ENCODE data around the gene S100A7A.

S100A7A gene

DNA sequence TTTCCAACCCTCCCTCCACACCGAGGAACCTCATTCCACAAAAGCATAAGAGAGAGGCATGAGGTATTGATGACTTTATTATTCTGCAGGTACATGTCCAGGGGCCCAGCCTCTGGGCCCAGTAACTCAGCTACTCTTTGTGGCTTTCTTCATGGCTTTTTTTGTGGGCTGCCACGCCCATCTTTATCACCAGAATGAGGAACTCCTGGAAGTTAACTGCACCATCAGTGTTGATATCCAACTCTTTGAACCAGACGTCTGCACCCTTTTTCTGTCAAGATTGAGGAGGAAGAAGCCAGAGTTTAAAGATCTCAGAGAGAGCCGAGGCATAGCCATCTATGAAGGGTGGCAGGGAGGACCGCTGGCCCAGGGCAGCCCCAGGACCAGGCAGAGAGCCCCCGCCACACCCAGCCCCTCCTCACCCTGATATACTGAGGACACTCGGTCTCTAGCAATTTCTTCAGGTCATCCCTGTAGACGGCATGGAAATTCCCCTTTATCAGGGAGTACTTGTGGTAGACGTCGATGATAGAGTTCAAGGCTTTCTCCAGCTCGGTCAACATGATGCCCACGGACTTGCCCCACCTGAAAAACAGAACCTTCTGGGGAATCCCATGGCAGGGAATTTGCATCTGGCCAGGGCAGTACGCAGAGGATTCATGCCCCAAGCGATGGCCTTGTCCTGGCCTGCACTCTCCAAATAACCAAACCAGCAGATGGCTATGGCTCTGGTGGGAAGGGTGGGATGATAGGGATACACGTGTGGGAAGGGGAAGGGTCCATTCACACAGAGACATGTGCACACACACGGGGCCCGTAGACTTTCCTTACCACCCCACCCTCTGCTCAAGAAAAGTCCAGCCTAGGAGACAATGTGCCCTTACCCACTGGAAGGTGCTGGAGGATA lies 26.1 kb upstream of the S100A7A start:
- Mint-ChIP-seq H3K27me3 (peaks cover 3% of the 10 kb centered on the region), H3K9me3 (ENCODE audit: low read depth) (no peaks in the 10 kb centered on the region), H3K27ac (no peak overlapping the region), H3K4me1 (ENCODE audit: low read depth) (no peaks in the 10 kb centered on the region), H3K4me3 (no peak overlapping the region), H3K36me3 (no peaks in the 10 kb centered on the region)

DNA sequence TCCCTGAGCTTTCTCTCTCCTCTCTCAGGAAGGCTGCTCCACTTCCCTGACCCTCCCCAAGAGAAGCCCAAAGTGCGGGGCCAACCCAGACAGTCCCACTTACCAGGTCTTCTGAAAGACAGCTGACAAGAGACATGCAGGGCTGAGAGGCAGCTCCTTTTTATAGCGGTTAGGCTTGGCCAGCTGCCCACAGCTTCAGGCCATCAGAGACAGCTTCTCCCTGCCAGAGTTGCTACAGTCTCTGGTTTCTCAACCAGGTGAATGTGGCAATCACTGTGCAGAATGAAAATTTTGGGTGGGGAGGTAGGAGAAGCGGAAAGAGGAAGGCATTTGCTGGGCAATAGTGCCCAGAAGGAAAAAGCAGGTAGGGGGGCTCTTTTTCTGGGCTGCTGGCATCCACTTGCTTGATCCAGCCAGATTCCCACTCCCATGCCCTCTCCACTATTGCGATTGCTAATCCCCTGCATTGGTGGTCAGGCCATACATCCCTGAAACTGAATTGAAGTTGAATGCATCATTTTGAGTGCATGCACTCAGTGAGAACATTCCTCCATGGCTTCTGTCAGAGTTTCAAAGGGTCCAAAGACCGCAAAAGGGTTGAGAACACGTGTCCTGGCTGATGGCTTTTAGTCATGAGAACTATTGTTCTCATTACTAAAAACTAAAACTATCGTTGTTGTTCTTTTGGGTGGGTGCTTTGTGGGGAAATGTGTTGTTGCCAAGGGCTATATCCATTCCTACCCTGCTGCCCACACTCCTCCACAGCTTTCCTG lies 25.2 kb upstream of the S100A7A start, which contains the start of gene S100A8:
TSS of gene S100A8 (minus strand) at position 136 of the 773 bp plus-strand sequence. CDS start 538 bp downstream, outside the sequence.
- H3K4me3 Mint-ChIP-seq, result no peak within 1 kb of the TSS
- H3K9me3 Mint-ChIP-seq (ENCODE audit: low read depth), result no peaks in the 10 kb centered on the region
- no peaks in the 10 kb centered on the region for H3K36me3 Mint-ChIP-seq
- peaks cover 8% of the 10 kb centered on the region for H3K27me3 Mint-ChIP-seq
- no peak within 1 kb of the TSS for H3K27ac Mint-ChIP-seq
- no peaks in the 10 kb centered on the region for H3K4me1 Mint-ChIP-seq (ENCODE audit: low read depth)

DNA sequence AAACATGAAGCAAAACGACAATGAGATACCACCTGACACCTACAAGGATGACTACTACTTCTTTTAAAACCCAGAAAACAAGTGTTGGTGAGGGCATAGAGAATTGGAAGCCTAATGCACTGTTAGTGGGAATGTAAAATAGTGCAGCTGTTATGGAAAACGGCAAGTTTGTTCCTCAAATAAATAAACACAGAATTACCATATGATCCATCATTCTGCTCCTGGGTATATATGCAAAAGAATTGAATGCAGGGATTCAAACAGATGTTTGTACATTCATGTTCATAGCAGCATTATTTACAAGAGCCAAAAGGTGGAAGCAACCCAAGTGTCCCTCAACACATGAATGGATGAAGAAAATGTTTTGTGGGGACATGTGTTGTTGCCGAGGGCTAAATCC lies 24.1 kb upstream of the S100A7A start:
- no peaks in the 10 kb centered on the region for H3K9me3 Mint-ChIP-seq (ENCODE audit: low read depth)
- no peak overlapping the region for H3K27ac Mint-ChIP-seq
- peaks cover 8% of the 10 kb centered on the region for H3K27me3 Mint-ChIP-seq
- no peak overlapping the region for H3K4me3 Mint-ChIP-seq
- no peaks in the 10 kb centered on the region for H3K4me1 Mint-ChIP-seq (ENCODE audit: low read depth)
- H3K36me3 Mint-ChIP-seq, result no peaks in the 10 kb centered on the region

DNA sequence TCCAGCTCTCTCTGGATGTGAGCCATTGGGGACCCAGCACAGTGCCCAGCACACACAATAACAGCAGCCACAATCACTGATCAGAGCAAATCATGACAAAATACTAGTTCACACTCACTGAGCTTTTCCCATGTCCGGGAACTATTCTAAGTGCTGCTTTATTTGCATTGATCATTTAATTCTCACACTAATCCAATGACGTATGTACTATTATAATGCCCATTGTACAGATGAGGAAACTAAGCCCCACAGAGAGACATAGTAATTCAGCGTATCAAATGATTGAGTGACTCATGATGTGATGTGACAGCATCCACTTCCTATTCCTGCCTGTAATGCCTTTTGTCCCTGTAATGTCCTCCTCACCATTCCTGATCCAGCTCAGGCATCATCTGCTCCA lies 23.5 kb upstream of the S100A7A start:
- H3K27me3 Mint-ChIP-seq, result peaks cover 8% of the 10 kb centered on the region
- H3K27ac Mint-ChIP-seq, result no peak overlapping the region

DNA sequence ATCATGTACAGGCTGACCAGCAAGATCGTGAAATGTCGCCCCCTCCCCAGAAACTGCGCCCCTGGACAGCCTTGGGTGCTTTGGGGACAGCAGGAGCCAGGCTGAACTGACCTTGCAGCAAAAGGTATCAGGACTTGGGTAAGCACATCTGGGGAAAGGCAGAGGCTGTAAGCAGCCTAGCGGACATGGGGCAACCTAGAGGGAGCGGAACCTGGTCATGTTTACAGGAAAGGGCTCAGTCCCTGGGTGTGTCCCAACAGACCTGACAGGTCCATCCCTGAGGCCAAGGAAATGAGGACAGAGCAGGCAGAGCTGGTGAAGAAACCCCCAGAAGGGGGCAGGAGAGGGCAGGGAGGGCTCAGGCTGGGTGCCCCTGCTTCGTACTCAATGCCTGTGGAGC lies 22.4 kb upstream of the S100A7A start:
- no peak overlapping the region for H3K27ac Mint-ChIP-seq
- H3K36me3 Mint-ChIP-seq, result no peaks in the 10 kb centered on the region
- H3K27me3 Mint-ChIP-seq, result peaks cover 8% of the 10 kb centered on the region
- no peaks in the 10 kb centered on the region for H3K4me1 Mint-ChIP-seq (ENCODE audit: low read depth)
- no peak overlapping the region for H3K4me3 Mint-ChIP-seq
- no peaks in the 10 kb centered on the region for H3K9me3 Mint-ChIP-seq (ENCODE audit: low read depth)

More for the DNA sequence above, 23.5 kb upstream of the S100A7A start:
- H3K4me1 Mint-ChIP-seq (ENCODE audit: low read depth), result no peaks in the 10 kb centered on the region
- H3K4me3 Mint-ChIP-seq, result no peak overlapping the region
- no peaks in the 10 kb centered on the region for H3K9me3 Mint-ChIP-seq (ENCODE audit: low read depth)
- no peaks in the 10 kb centered on the region for H3K36me3 Mint-ChIP-seq

DNA sequence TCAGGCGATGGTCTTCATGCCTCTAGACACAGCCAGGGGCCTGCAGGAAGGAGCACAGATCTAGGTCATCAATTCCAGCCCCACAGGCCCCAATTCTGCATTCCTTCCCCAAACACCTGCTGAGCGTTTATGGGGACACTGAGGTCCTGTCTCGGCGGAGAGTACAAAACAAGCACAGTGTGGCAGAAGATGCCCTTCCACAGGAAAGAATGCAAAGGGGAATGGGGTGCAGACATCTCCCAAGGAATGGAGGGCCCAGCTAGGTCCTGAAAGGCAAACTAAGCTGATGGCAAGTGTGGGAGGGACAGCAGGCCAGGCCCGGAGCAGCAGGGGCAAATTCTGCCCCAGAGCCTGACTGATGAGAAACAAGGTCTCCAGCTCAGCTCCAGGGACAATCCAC lies 21.9 kb upstream of the S100A7A start:
- Mint-ChIP-seq H3K27me3 (peaks cover 8% of the 10 kb centered on the region), H3K36me3 (no peaks in the 10 kb centered on the region), H3K9me3 (ENCODE audit: low read depth) (no peaks in the 10 kb centered on the region), H3K4me3 (no peak overlapping the region), H3K27ac (no peak overlapping the region), H3K4me1 (ENCODE audit: low read depth) (no peaks in the 10 kb centered on the region)

DNA sequence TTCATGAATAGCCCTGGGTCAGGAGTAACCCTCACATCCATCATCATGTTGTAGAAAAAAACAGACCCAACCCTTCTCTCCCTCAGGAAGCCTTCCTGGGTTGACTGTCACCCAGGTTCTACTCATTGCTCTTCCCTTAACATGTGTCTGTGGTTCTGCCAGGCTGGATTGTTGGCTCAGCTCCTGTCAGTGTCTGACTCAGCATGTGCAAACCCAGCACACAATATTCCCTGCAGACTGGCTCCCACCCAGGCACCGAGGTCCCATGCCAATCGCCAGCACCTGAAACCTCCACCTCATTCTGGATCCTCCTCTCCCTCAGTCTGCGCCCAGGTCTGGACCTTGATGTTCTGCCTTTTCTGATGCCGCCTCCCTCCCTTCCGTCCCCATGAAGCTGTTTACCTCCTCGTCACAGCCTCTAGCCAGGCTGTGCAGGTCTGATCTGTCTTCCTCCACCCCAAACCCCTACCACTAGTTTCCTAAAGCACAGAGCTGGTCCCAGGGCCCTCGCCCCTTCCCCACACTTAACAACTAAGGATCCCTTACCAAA lies 21.1 kb upstream of the S100A7A start:
- H3K4me1 Mint-ChIP-seq (ENCODE audit: low read depth), result no peaks in the 10 kb centered on the region
- H3K36me3 Mint-ChIP-seq, result no peaks in the 10 kb centered on the region
- no peak overlapping the region for H3K4me3 Mint-ChIP-seq
- H3K9me3 Mint-ChIP-seq (ENCODE audit: low read depth), result no peaks in the 10 kb centered on the region
- no peak overlapping the region for H3K27ac Mint-ChIP-seq
- peaks cover 8% of the 10 kb centered on the region for H3K27me3 Mint-ChIP-seq

DNA sequence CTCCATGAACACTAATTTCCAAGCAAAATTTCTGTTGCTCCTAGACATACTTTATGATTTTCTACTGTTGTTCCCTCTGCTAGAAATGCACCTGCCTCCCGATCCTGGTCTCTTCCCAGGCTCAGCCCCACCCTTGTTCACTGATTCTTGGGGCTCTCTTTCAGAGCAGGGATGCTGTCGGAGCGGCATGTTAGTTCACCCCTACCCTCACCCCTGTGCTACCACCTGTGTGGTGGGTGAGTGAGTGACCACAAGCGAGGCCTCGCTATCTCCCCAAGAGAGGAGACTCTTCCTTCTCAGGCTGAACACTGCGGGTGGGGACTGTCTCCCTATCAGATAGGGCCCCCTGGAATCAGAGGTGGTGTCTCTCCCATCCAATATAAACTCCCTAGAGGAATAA lies 20.5 kb upstream of the S100A7A start:
- no peak overlapping the region for H3K27ac Mint-ChIP-seq
- H3K9me3 Mint-ChIP-seq (ENCODE audit: low read depth), result no peaks in the 10 kb centered on the region

DNA sequence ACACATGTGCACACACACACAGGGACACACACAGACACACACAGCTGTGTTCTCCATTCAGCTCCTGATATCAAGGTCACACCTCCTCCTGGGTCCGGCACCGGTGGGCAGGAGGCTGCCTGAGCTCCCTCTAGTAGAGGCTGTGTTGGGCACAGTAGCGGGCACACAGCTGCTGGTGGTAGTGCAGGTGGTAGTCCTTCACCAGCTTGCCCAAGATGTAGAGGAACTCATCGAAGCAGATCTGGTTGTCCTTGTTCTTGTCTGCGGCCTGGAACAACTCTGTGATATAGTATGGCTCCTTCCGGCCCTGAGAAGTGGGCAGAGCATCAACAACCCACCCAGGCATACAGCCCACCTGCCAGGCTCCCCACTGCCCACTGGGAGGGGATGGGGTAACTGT lies 19.9 kb upstream of the S100A7A start:
- Mint-ChIP-seq H3K27me3 (peaks cover 8% of the 10 kb centered on the region), H3K4me3 (no peak overlapping the region), H3K27ac (no peak overlapping the region), H3K9me3 (ENCODE audit: low read depth) (no peaks in the 10 kb centered on the region), H3K36me3 (no peaks in the 10 kb centered on the region), H3K4me1 (ENCODE audit: low read depth) (no peaks in the 10 kb centered on the region)

More for the DNA sequence above, 20.5 kb upstream of the S100A7A start:
- H3K27me3 Mint-ChIP-seq, result peaks cover 8% of the 10 kb centered on the region
- H3K4me1 Mint-ChIP-seq (ENCODE audit: low read depth), result no peaks in the 10 kb centered on the region
- no peaks in the 10 kb centered on the region for H3K36me3 Mint-ChIP-seq
- H3K4me3 Mint-ChIP-seq, result no peak overlapping the region

DNA sequence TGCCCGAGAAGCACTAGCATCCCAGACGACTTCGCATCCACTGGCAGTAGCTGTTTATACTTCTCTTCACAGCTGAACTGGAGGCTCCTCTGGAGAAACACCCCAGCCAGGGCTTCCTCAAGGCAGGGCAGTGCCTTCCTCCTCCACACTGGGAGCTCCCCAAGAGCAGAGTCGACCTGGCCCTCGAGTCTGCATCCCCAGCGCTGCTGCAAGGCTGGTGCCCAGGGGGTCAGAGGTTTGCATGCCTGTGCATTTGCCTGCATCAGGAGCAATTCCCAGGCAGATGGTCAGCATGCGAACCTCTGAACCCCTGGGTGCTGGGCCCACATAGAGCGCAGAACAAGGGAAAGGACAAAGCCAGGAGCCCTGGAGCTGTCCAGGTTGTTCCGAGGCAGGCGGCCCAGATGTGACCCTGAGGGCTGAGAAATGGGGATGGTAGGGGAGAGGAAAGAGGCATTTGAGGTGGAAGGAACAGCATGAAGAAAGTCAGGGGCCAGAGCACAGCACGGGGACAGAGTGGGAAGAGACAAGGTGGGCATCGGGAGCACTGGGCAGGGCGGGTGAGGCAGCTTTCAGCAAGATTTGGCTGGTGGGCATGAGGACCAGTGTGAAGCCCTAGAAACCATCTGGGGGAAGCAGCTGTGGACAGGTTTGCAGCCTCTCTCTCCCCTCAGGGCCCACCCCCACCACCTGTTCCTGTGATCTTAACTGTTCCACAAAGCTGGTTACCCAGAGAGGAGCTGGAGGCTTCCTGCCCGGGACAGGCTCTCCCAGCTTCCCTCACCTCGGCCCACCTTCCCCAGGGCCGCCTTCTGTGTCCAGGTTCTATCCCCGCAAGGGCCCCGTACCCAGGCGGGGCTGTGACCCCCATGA lies 19.0 kb upstream of the S100A7A start:
- Mint-ChIP-seq H3K9me3 (ENCODE audit: low read depth) (no peaks in the 10 kb centered on the region), H3K36me3 (no peaks in the 10 kb centered on the region), H3K4me3 (no peak overlapping the region), H3K4me1 (ENCODE audit: low read depth) (no peaks in the 10 kb centered on the region), H3K27ac (no peak overlapping the region), H3K27me3 (peaks cover 8% of the 10 kb centered on the region)

DNA sequence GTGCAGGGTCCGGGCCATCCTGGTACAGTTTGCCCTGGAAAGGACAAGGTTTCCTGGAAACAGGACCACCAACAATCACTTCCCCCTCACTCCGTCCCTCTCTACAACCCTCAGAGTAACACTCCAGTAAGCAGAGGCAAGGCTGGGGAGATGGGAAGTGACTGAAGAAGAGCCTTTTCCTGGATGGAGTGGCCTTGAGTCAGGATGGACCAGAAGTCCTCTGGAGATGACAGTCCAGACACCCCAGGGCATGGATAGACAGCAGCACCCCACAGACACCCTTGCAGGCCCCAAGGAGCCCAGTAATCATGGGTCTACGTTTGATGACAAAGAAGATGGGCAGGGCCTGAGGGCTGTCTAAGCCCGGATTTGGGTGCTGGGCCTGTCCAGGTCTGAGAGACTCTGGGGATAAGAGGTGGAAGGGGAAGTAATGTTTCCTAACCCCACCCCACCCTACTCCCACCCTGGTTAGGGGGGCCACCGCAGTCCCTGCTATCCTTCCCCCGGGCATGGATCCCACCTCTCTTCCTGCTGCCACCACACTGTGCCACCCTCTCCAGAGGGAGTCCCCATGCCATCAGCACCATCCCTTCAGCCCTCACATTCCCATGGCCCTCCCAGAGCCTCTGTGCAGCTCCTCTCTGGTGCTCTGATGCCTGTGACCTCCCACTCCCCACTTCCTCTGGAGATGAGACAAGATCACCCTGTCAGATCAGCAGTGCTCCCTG lies 18.2 kb upstream of the S100A7A start:
- no peaks in the 10 kb centered on the region for H3K4me1 Mint-ChIP-seq (ENCODE audit: low read depth)
- no peaks in the 10 kb centered on the region for H3K9me3 Mint-ChIP-seq (ENCODE audit: low read depth)
- H3K27me3 Mint-ChIP-seq, result peaks cover 7% of the 10 kb centered on the region
- H3K27ac Mint-ChIP-seq, result no peak overlapping the region
- no peak overlapping the region for H3K4me3 Mint-ChIP-seq
- no peaks in the 10 kb centered on the region for H3K36me3 Mint-ChIP-seq

DNA sequence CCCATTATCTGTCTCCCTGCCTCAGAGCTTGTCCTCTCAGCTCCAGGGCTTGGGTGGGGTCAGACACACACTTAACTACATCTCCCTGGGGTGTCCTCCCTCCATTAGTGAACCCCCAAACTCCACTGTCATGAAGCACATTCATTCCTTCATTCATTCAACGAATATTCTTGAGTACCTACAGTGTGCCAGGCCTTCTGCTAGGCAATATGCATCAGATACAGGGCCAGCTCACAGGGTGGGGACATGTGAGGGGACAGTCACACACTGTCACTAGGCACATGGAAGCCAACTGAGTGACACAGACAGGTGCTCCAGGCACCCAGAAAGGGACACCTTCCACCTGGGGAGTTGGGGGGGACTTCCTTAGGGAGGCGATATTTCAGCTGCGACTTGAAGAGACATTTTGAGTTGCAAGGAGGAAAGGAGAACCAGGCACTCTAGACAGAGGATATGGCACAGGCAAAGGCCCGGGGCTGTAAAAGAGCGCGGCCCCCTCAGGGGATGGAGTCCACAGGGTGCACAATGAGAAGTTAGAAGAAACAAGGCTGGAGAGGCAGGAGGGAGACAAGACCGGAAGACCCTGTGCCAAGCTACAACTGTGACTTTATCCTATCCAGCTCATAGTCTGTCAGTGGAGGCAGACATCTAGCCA lies 16.8 kb upstream of the S100A7A start:
- Mint-ChIP-seq H3K9me3 (ENCODE audit: low read depth) (peaks cover under 1% of the 10 kb centered on the region), H3K27me3 (peaks cover 5% of the 10 kb centered on the region), H3K27ac (no peak overlapping the region), H3K4me3 (no peak overlapping the region), H3K36me3 (no peaks in the 10 kb centered on the region), H3K4me1 (ENCODE audit: low read depth) (peaks cover under 1% of the 10 kb centered on the region)

DNA sequence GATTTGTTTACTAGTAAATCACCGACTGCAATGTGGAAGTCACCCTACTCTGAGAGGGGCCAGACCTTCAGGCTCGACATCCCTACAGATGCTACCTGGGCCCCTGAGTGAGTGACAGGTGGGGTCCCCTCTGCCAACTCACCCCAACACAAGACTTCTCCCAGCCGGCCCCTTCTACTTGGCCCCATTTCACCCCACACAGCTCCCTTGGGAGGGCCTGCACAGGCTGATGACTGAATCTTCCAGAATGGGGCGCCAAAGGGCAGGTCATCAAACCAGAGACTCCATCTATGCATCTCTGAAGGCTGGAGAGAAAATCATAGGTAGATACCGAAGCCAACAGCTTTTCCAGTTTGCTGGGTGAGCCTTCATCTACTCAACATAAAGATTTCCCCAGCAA lies 16.1 kb upstream of the S100A7A start:
- H3K4me3 Mint-ChIP-seq, result no peak overlapping the region
- no peak overlapping the region for H3K27ac Mint-ChIP-seq
- no peaks in the 10 kb centered on the region for H3K36me3 Mint-ChIP-seq
- peaks cover 3% of the 10 kb centered on the region for H3K4me1 Mint-ChIP-seq (ENCODE audit: low read depth)
- peaks cover 5% of the 10 kb centered on the region for H3K27me3 Mint-ChIP-seq
- peaks cover 3% of the 10 kb centered on the region for H3K9me3 Mint-ChIP-seq (ENCODE audit: low read depth)
